Medulla oblongata (tissue), 1 donor: ENCODE data around the gene IRX2.

Source experiments
- DNase-seq: peaks from one replicate; pipeline ENCODE4 v3.0.0-alpha.2; 2015; ENCODE audit errors: extremely low spot score

Gene IRX2

GRCh38 chr5:2756211-2757152, 5.0 kb upstream of the IRX2 start:
- peak; percentile 41 for DNase-seq

DNA sequence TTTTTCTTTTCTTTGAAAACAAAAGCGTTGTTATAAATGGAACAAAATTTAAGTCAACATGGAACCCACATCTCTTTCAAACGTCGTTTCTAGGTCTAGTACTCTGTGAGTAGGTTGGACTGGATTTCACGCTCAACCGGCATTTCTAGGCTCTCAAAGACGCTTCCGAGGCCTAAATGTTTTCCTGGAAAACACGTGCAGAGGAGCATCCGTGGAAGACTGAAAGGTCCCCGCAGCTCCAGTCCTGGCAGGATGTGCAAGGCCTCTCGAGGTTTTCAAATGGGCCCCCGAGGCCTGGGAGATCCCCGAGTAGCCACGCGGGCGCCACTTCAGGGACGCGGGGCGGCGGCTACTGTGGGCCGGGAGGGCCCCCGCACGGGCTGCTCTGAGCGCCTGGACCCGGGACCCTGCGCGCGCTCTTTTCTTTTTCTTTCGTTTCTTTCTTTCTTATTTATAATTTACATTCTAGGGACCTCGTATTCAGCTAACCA, 4.2 kb upstream of the IRX2 start:
- no peak for DNase-seq

GRCh38 chr5:2755076-2755680, 3.7 kb upstream of the IRX2 start:
- DNase-seq: peak; percentile 32

GRCh38 chr5:2754581-2755075, 3.2 kb upstream of the IRX2 start:
- no peak for DNase-seq

- DNase-seq: no peak
Observed at GRCh38 chr5:2753452-2754420, 2.3 kb upstream of the IRX2 start.

DNA sequence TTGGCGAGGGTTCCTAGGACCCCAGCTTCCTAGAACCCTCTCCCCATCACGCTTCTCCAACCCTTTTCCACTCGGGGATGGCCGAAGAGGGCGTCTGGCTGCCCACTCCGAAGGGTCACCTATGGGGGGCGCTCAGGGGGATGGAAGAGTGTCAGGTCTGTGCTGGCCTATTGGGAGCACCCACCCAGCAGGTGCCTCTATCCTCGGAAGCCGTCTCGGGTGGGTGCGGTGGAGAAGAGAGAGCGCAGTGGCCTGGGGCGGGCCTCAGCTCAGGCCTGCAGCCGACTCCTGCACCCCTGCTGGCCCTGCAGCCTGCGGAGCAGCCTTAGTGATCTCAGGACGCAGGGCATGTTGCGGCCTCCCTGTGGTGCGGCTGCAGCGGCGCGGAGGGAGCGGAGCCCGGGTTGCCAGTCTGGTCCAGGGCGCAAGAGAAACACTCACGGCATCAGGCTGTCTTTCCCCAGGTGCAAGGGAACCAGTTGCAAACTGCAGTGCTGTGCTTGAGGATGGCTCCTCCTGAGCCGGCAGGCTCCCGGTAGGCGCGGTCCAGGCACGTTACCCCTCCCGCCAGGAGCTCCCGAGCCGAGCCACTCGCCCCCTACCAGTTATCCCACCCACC, 1.5 kb upstream of the IRX2 start:
- DNase-seq: no peak

DNA sequence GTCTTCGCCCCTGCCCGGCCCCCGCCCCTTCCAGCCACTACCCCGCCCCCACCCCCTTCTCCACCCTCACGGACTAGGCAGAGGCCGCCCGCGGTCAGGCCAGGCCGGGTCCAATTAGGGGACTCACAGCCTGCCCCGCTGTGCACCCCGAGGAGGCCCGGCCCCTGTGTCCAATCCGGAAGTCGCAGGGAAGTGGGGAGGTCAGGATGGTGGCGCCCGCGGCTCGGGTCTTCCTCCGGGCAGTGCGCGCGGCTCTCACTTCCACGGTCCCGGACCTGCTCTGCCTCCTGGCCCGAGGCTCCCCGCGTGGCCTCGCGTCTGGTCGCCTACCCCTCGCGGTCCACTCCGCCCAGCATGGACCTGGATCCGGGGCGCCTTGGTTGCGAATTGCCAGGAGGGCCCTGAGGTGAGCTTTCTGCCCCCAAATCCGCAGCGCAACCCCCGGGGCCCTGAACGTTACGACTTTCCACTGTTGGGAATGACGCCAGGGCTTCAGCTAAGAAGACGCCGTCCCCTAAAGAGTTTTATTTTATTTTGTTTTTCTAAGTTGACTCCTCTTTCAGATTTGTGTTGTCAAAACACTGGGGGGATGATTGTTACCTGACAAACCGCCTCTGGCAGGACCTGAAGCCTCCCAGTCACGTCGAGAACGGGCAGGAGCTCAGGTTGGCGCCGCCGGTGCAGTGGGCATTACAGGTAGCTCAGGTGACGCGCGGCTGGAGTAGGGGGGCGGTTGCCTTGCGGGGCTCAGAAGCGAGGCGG, 763 bp upstream of the IRX2 start:
- DNase-seq: no peak

GRCh38 chr5:2750758-2751464, 566 bp downstream of the IRX2 start:
- no peak for DNase-seq

- DNase-seq: no peak
Observed at GRCh38 chr5:2750026-2750757, 1.3 kb downstream of the IRX2 start.

DNA sequence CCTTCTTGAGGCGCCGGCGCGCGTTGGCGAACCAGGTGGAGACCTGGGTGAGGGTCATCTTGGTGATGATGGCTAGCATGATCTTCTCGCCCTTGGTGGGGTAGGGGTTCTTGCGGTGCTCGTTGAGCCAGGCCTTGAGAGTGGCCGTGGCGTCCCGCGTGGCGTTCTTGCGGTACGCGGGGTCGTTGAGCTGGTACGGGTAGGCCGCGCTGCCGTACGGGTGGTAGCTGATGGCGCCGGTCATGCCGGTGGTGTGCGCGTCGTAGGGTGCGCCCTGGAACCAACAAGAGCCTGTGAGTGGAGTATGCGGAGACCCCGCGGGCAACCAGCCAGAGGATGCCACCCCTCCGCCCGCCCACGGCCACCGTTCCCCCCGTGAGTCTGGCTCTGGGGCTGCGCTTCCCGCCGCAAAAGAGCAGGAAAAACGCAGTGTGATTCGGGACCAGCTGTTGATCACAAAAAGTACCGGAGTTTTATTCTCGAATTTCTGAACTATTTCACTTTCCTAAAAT, 1.9 kb downstream of the IRX2 start:
- no peak for DNase-seq

DNA sequence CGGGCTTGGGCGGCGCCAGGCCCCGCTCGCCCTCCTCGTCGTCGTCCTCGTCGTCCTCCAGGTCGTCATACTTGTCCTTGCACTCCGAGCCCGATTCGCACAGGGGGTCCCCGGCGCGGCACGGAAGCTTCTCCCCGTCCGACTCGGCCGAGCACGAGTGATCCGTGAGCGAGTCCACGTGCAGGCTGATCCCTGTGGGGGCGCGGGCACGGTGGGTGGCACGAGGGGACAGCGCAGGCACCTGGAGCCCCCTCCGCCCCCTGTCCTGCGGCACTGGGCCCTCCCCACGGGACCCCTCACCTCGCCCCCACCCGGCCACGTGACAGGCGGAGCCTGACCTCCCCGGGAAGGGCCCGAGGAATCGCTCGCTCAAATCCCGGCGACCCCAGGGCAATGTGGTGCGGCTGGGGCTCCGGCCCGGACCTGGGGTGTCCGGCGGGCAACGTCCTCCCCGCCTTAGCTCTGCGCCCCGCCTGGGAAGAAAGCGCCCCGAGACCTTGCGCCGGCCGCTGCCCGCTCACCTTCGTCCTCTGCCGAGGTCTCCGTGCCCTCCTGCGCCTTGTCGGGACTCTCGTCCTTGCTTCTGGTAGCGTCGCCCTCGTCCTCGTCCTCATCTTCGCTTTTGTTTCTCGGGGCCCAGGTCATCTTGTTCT, 2.5 kb downstream of the IRX2 start:
- DNase-seq: no peak

- no peak for DNase-seq
Observed at GRCh38 chr5:2748179-2748860, 3.2 kb downstream of the IRX2 start.

DNA sequence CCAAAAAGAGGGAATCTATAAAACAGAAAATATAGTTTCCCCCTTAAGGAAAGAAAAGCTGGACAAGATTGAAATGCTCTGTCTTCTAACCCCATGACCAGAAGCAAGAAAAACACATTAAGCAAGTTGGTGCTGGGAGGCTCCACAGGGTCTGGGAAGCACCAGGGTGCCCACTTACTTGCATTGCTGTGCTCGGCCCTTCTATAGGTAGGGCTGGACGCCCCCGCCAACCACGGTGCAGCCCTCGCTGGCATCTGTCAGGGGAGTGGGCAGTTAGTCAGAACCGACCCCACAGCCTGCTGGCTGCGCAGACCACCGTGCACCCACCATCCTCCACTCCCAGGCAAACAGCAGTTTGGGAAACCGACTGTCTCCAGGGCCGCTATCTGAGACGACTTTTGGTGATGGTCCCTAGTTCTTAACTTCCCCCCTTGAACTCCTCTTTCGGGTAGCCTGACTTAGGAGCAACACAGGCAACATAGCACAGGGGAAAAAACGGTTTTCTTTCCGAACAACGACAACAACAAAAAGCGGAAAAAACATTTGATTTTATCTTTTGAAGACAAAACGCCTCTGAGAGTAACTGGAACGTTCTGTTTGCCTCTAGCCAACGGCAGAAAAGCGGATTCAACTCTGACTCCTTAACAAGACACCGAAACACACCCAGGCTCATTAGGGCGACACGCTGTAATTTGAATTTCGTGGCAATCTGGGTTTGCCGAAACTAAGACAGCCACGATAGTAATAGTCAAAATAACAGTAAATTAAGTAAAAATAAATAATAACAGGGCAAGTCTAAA, 3.9 kb downstream of the IRX2 start:
- DNase-seq: no peak

DNA sequence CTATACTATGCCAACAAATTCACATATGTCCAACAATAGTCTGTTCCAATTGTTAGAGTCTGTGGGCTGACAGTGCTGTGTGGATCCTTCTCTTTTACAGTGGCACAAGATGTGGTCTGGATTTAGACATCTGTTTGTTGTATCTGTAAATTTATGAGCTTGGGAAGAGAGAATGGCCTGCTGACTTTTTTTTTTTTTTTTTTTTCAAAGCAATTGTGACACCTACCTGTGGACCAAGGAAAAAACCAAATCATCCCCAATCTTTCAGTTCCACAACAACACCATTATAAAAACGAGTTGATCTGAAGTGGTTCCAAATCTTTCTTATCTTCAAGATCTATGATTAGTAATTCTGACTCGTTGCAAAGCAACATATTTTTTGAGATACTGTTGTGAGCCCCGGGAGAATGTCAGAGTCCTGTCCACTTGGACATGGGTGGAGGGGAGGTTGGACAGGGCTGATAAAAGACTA, 4.9 kb downstream of the IRX2 start:
- DNase-seq: no peak

- DNase-seq: no peak
Observed at GRCh38 chr5:2744485-2744884, 7.0 kb downstream of the IRX2 start.

DNA sequence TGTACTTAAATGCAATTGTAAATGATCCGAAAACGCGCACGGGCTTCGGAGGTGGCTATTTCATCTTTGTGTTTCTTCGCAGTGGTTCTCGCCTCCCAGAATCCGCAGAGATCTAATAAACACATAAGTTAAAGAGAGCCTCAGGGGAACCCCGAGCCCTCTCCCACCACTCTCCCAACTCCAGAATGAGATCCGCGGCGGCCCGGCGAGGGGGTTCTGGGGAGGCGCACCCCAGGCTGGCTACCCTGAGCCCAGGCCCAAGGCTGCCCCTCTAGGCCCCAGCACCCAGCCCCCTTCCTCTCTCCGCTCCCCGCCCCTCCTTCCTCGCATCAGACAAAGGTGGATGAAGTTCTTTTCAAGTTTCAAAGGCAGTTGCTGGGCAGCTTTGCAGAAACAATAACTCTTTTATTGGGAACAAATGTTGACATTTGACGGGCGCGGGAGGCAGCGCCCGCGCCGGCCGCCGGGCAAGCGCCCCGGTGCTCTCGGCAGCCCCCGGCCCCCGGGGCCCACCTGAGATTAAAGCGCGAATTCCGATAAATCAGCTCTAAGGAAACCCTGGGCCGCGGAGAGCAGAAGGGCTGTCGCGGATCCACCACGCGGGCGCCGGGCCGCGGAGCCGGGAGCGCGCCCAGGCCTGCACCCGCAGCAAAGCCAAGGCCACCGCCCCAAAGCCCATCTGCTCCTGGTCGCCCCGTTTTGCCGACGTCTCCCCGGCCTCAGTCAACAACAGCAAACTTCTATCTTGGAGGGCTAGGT, 8.4 kb downstream of the IRX2 start:
- DNase-seq: no peak
